GM23338 (cell line): ENCODE data around the gene CCNG2. TPM values are rescaled to one million over a fixed set of nuclear protein-coding genes. Genes with fewer than 3 reads are reported as not detected.

Experiments used
- ATAC-seq: fragments of 200-7000 bp; cut with Tn5 transposase; 3 replicates; pipeline ENCODE4 v1.9.1; 2020
- DNase-seq: peaks from one replicate; pipeline ENCODE4 v3.0.0-alpha.2; 2015; ENCODE audit warnings: low spot score
- H2AFZ ChIP-seq: fragments of 200-600 bp; sonication (generic); 2 replicates; pipeline ENCODE4 v1.8.0; 2016; ENCODE audit warnings: antibody characterized with exemption, mild to moderate bottlenecking, moderate library complexity
- H3F3A ChIP-seq: fragments of 200-600 bp; sonication (generic); replicated peaks from 2 replicates; pipeline ENCODE4 v1.8.0; 2017; ENCODE audit warnings: antibody characterized with exemption, mixed run types, low read depth
- H3K27ac ChIP-seq: fragments of 200-600 bp; sonication (generic); 2 replicates; pipeline ENCODE4 v1.6.1; 2016; ENCODE audit warnings: low read depth
- H3K27me3 ChIP-seq: fragments of 200-600 bp; sonication (generic); 2 replicates; pipeline ENCODE4 v1.8.0; 2016; ENCODE audit warnings: mild to moderate bottlenecking, mixed run types, moderate library complexity; ENCODE audit not compliant: insufficient read depth
- H3K36me3 ChIP-seq: fragments of 200-600 bp; sonication (generic); 2 replicates; pipeline ENCODE4 v1.8.0; 2016; ENCODE audit warnings: mild to moderate bottlenecking; ENCODE audit not compliant: insufficient read depth
- H3K4me1 ChIP-seq: fragments of 200-600 bp; sonication (generic); 2 replicates; pipeline ENCODE4 v1.8.0; 2016; ENCODE audit warnings: mild to moderate bottlenecking, moderate library complexity; ENCODE audit not compliant: insufficient read depth
- H3K4me2 ChIP-seq: fragments of 200-600 bp; sonication (generic); 2 replicates; pipeline ENCODE4 v1.7.1; 2017; ENCODE audit warnings: mixed run types
- H3K4me3 ChIP-seq: fragments of 200-600 bp; sonication (generic); 2 replicates; pipeline ENCODE4 v1.6.1; 2016; ENCODE audit warnings: mixed run types
- H3K79me2 ChIP-seq: fragments of 200-600 bp; sonication (generic); replicated peaks from 2 replicates; pipeline ENCODE4 v1.8.0; 2017; ENCODE audit warnings: mild to moderate bottlenecking; ENCODE audit not compliant: insufficient read depth
- H3K9me2 ChIP-seq: fragments of 200-600 bp; sonication (generic); 2 replicates; pipeline ENCODE4 v1.8.0; 2017; ENCODE audit not compliant: insufficient read depth
- H4K20me1 ChIP-seq: fragments of 200-600 bp; sonication (generic); replicated peaks from 2 replicates; pipeline ENCODE4 v1.8.0; 2017; ENCODE audit warnings: mild to moderate bottlenecking; ENCODE audit not compliant: insufficient read depth
- H3K27ac Mint-ChIP-seq: 2 replicates; pipeline ENCODE4 v1.8.0; 2020; ENCODE audit warnings: inconsistent platforms, mild to moderate bottlenecking, moderate library complexity, mixed read lengths
- H3K27me3 Mint-ChIP-seq: 3 replicates; pipeline ENCODE4 v1.8.0; 2022; ENCODE audit warnings: low read depth, mild to moderate bottlenecking, moderate library complexity, mixed read lengths, inconsistent platforms; ENCODE audit not compliant: insufficient read depth, poor library complexity
- H3K36me3 Mint-ChIP-seq: 3 replicates; pipeline ENCODE4 v1.8.0; 2021; ENCODE audit warnings: low read depth, mild to moderate bottlenecking, inconsistent platforms, moderate library complexity, mixed read lengths
- H3K4me1 Mint-ChIP-seq: 3 replicates; pipeline ENCODE4 v1.8.0; 2020; ENCODE audit warnings: mild to moderate bottlenecking, inconsistent platforms, mixed read lengths
- H3K4me3 Mint-ChIP-seq: 3 replicates; pipeline ENCODE4 v1.8.0; 2021; ENCODE audit warnings: moderate library complexity, mild to moderate bottlenecking, inconsistent platforms, mixed read lengths
- H3K9me3 Mint-ChIP-seq: 3 replicates; pipeline ENCODE4 v1.8.0; 2020; ENCODE audit warnings: moderate library complexity, mild to moderate bottlenecking, inconsistent platforms, mixed read lengths
- CREB1 ChIP-seq: fragments of 250-450 bp; sonication (Bioruptor Pico); IDR thresholded peaks from 2 replicates; pipeline ENCODE4 v1.5.0; 2020; ENCODE audit warnings: low read depth, mild to moderate bottlenecking, moderate library complexity
- CTCF ChIP-seq, 2 experiments: fragments of 200-600 bp in 1 of 2; sonication (generic) in 1 of 2; conservative IDR thresholded peaks; 2 replicates each; pipeline versions ENCODE4 v1.5.1 to v1.6.1; 2016 to 2017; ENCODE audit warnings: antibody characterized with exemption in 2 of 2, low read depth in 2 of 2, mild to moderate bottlenecking in 2 of 2, moderate library complexity in 1 of 2
- ETS1 ChIP-seq: IDR thresholded peaks from 2 replicates; pipeline ENCODE4 v1.6.1; 2016; ENCODE audit warnings: antibody characterized with exemption
- EZH2 ChIP-seq: fragments of 200-600 bp; sonication (generic); IDR thresholded peaks from one replicate; pipeline ENCODE4 v1.8.0; 2017; ENCODE audit warnings: antibody characterized with exemption, mild to moderate bottlenecking, low read depth; ENCODE audit not compliant: unreplicated experiment
- EZH2phosphoT487 ChIP-seq: fragments of 200-600 bp; sonication (generic); IDR thresholded peaks from one replicate; pipeline ENCODE4 v1.8.1; 2018; ENCODE audit warnings: antibody characterized with exemption; ENCODE audit not compliant: unreplicated experiment
- JUNB ChIP-seq: IDR thresholded peaks from one replicate; pipeline ENCODE4 v1.6.1; 2016; ENCODE audit warnings: antibody characterized with exemption; ENCODE audit not compliant: unreplicated experiment
- NANOG ChIP-seq: IDR thresholded peaks from 2 replicates; pipeline ENCODE4 v1.6.1; 2016; ENCODE audit warnings: antibody characterized with exemption, borderline replicate concordance
- POLR2AphosphoS5 ChIP-seq: IDR thresholded peaks from 2 replicates; pipeline ENCODE4 v1.6.1; 2016; ENCODE audit warnings: antibody characterized with exemption, low read depth
- REST ChIP-seq: IDR thresholded peaks from one replicate; pipeline ENCODE4 v1.6.1; 2018; ENCODE audit warnings: antibody characterized with exemption; ENCODE audit not compliant: unreplicated experiment
- STAT1 ChIP-seq: IDR thresholded peaks from one replicate; pipeline ENCODE4 v1.6.1; 2016; ENCODE audit warnings: antibody characterized with exemption; ENCODE audit not compliant: unreplicated experiment
- ZNF114 ChIP-seq: fragments of 250-450 bp; sonication (Bioruptor Pico); IDR thresholded peaks from 2 replicates; pipeline ENCODE4 v1.5.0; 2020; ENCODE audit warnings: mild to moderate bottlenecking, moderate library complexity
- ZNF331 ChIP-seq: fragments of 250-450 bp; sonication (Bioruptor Pico); IDR thresholded peaks from 2 replicates; pipeline ENCODE4 v1.5.0; 2020; ENCODE audit warnings: low read depth, mild to moderate bottlenecking, moderate library complexity
- ZNF462 ChIP-seq: fragments of 250-450 bp; sonication (Bioruptor Pico); IDR thresholded peaks from 2 replicates; pipeline ENCODE4 v1.5.0; 2020; ENCODE audit warnings: mild to moderate bottlenecking, moderate library complexity
- polyA plus RNA-seq: library from polyadenylated mRNA; unstranded; fragments of >200 nt; fragmentation: Nextera tagmentation; extraction: Ambion mirVana; gene quantifications from 2 replicates; pipeline ENCODE4 v1.2.1, GENCODE V29; 2016
- total RNA-seq: library from RNA; depleted of rRNA; stranded (reverse); fragments of >200 nt; shearing (Covaris generic); gene quantifications from 2 replicates; pipeline ENCODE4 v1.2.3, GENCODE V29; 2014

CCNG2 gene
- total and polyA plus RNA-seq, 2 experiments from 2014 or later: 7.1 to 16.5 TPM

GRCh38 chr4:77152421-77152820 is 4.6 kb upstream of the CCNG2 start:
- Histone ChIP-seq H3K4me1 (peaks cover 13% of the 10 kb centered on the region), H3K36me3 (no peaks in the 10 kb centered on the region), H4K20me1 (no peaks in the 10 kb centered on the region), H3K79me2 (no peaks in the 10 kb centered on the region), H3K4me3 (no peak overlapping the region), H3F3A (no peaks in the 10 kb centered on the region), H3K27me3 (no peaks in the 10 kb centered on the region), H3K27ac (no peak overlapping the region), H2AFZ (no peak overlapping the region), H3K9me2 (no peaks in the 10 kb centered on the region), H3K4me2 (0 out of 2 replicates have a peak overlapping the region, but pooled peaks have one; percentile 22)
- Mint-ChIP-seq H3K4me3 (no peak overlapping the region), H3K4me1 (peaks cover 34% of the 10 kb centered on the region), H3K36me3 (no peaks in the 10 kb centered on the region), H3K27me3 (peaks cover 11% of the 10 kb centered on the region), H3K27ac (no peak overlapping the region), H3K9me3 (no peaks in the 10 kb centered on the region; the same call in 2 of the 3 replicates)
- DNase-seq: peak; percentile 54
- TF ChIP-seq ZNF114 (CRISPR knock-in tag): no peak
- TF ChIP-seq CTCF (conservative IDR thresholded peaks at IDR 0.05; ENCODE audit: low read depth in 2 of 2): no peak
- TF ChIP-seq EZH2: no peak
- no peak for TF ChIP-seq STAT1
- no peak for TF ChIP-seq POLR2AphosphoS5
- TF ChIP-seq ZNF462 (CRISPR knock-in tag): no peak
- no peak for TF ChIP-seq CREB1
- no peak for TF ChIP-seq JUNB
- TF ChIP-seq REST: no peak
- TF ChIP-seq ETS1: no peak
- TF ChIP-seq ZNF331 (CRISPR knock-in tag): no peak
- no peak for TF ChIP-seq NANOG
- TF ChIP-seq EZH2phosphoT487: no peak
- peak; percentile 8 for ATAC-seq
